Spleen (tissue), 11 donors: ENCODE results near the gene DHRS7. TPM values are rescaled to one million over a fixed set of nuclear protein-coding genes. Genes with fewer than 3 reads are reported as not detected.

Experiments used
- DNase-seq: peaks from one replicate; pipeline ENCODE4 v3.0.0-alpha.2; 2020
- H3K27ac ChIP-seq, 8 donors: fragments of 200-600 bp; sonication (generic) in 7 of 8; 1 replicate in 4 of 8; 2 replicates in 4 of 8; pipeline versions ENCODE4 v1.5.0 to v1.8.0; 2016 to 2021; ENCODE audit warnings: inconsistent platforms in 4 of 8, mild to moderate bottlenecking in 4 of 8, moderate library complexity in 1 of 8
- H3K27me3 ChIP-seq, 7 donors: fragments of 200-600 bp; sonication (generic) in 6 of 7; replicated peaks in 1 of 7; 1 replicate in 4 of 7; 2 replicates in 3 of 7; pipeline versions ENCODE4 v1.5.0 to v1.8.0; 2016 to 2021; ENCODE audit warnings: inconsistent platforms in 3 of 7, mild to moderate bottlenecking in 1 of 7
- H3K36me3 ChIP-seq, 6 donors: fragments of 200-600 bp; sonication (generic) in 5 of 6; 1 replicate in 4 of 6; 2 replicates in 2 of 6; pipeline versions ENCODE4 v1.5.0 to v1.8.0; 2016 to 2021; ENCODE audit warnings: inconsistent platforms in 2 of 6
- H3K4me1 ChIP-seq, 6 donors: fragments of 200-600 bp; sonication (generic) in 5 of 6; 1 replicate in 3 of 6; 2 replicates in 3 of 6; pipeline versions ENCODE4 v1.5.0 to v1.8.0; 2016 to 2021; ENCODE audit warnings: inconsistent platforms in 3 of 6
- H3K4me3 ChIP-seq, 8 donors: fragments of 200-600 bp; sonication (generic) in 7 of 8; 1 replicate in 4 of 8; 2 replicates in 4 of 8; pipeline versions ENCODE4 v1.5.0 to v1.8.0; 2016 to 2021; ENCODE audit warnings: inconsistent platforms in 4 of 8, mild to moderate bottlenecking in 4 of 8, moderate library complexity in 2 of 8
- H3K9me3 ChIP-seq, 8 donors: fragments of 200-600 bp; sonication (generic) in 7 of 8; 1 replicate in 4 of 8; 2 replicates in 4 of 8; pipeline versions ENCODE4 v1.5.0 to v1.8.0; 2016 to 2021; ENCODE audit warnings: inconsistent platforms in 4 of 8
- CTCF ChIP-seq, 11 experiments: fragments of 200-600 bp in 7 of 11; fragments of 450-650 bp in 4 of 11; sonication (generic) in 4 of 11; IDR thresholded peaks in 8 of 11; conservative IDR thresholded peaks in 3 of 11; 1 replicate in 7 of 11; 2 replicates in 4 of 11; pipeline versions ENCODE4 v1.4.0 to v1.8.0; 2016 to 2021; ENCODE audit warnings: antibody characterized with exemption in 11 of 11, inconsistent platforms in 4 of 11, mild to moderate bottlenecking in 1 of 11
- POLR2A ChIP-seq, 3 donors: fragments of 450-650 bp; IDR thresholded peaks; one replicate each; pipeline ENCODE4 v1.5.1; 2017; ENCODE audit warnings: antibody characterized with exemption in 3 of 3, mild to moderate bottlenecking in 1 of 3
- POLR2AphosphoS5 ChIP-seq, 3 donors: sonication (generic); formaldehyde crosslinking; IDR thresholded peaks; one replicate each; pipeline ENCODE4 v1.5.1; 2017; ENCODE audit warnings: antibody characterized with exemption in 3 of 3
- WGBS, 5 donors: extraction: QIAGEN DNeasy Blood & Tissue Kit in 3 of 5; methylation state at CpG; one replicate each; pipeline versions ENCODE4 v1.1.5 to v1.1.7; 2013 to 2018; 5-methylcytosine and 5-hydroxymethylcytosine counted together
- intact Hi-C: fragments of 100-400 bp; cut with DNase I; formaldehyde crosslinking; loops from one replicate; pipeline ENCODE4 v1.15.0; 2023; ENCODE audit warnings: low total_unique reads
- polyA plus RNA-seq, 3 donors: library from polyadenylated mRNA; stranded (reverse); fragments of 200-250 nt; gene quantifications; one replicate each; pipeline ENCODE4 v1.2.1, GENCODE V29; 2013
- total RNA-seq, 7 donors: library from RNA; depleted of rRNA in 3 of 7; stranded (reverse); fragments of >200 nt in 3 of 7; fragmentation: NEBNext Ultra II Directional in 4 of 7; extraction: Animal tissue kit (Norgen Biotek cat#: 25700) in 4 of 7; gene quantifications; one replicate each; pipeline versions ENCODE4 v1.1.0 to v1.2.1, GENCODE V29; 2016 to 2021
- donor health status: healthy with polysubstance abuse.
- donor health status: DM: no; HTN: no; CAD: no; lungs with moderate emphysema.
- donor health status: DM: no; HTN: no; CAD: no.
- donor health status: Bipolar disorder and iron deficiency.
- donor health status: healthy.
- donor health status: DM: no; HTN: no; CAD: no.
- donor health status: DM: yes; HTN: yes; CAD: no.

DHRS7 gene
- total and polyA plus RNA-seq, 10 donors: 30.0 to 93.1 (median 50.6) TPM

GRCh38 chr14:60199321-60199720, 34.1 kb upstream of the DHRS7 start:
- no peak for DNase-seq
- Histone ChIP-seq H3K27ac (no peak overlapping the region), H3K9me3 (peaks cover 0 to 28% (median 14%) of the 10 kb centered on the region in 8 donors), H3K4me1 (peaks cover 0 to 11% (median 4%) of the 10 kb centered on the region in 6 donors), H3K4me3 (no peak overlapping the region), H3K36me3 (no peaks in the 10 kb centered on the region), H3K27me3 (no peaks in the 10 kb centered on the region)
- intact Hi-C loops: no loop called here
- TF ChIP-seq POLR2AphosphoS5 (IDR thresholded peaks at IDR 0.05) (no peak), POLR2A (IDR thresholded peaks at IDR 0.05) (no peak), CTCF (IDR thresholded peaks at IDR 0.05 in 8 of 11, conservative IDR thresholded peaks at IDR 0.05 in 3 of 11) (no peak)

- WGBS, 5 donors: 75 to 92% (median 82%) methylated on average over 1 of the region's 1 CpG; no CpG with 5 or more reads in 1 of the 5 donors
- DNase-seq: no peak
- no peaks in the 10 kb centered on the region for H3K27me3 ChIP-seq
- H3K4me1 ChIP-seq: no peaks in the 10 kb centered on the region
- H3K9me3 ChIP-seq: peaks cover 0 to 28% (median 14%) of the 10 kb centered on the region in 8 donors
- H3K4me3 ChIP-seq: no peak overlapping the region
- intact Hi-C loops: no loop called here
- H3K36me3 ChIP-seq: no peaks in the 10 kb centered on the region
- H3K27ac ChIP-seq: no peak overlapping the region
- TF ChIP-seq CTCF (IDR thresholded peaks at IDR 0.05 in 8 of 11, conservative IDR thresholded peaks at IDR 0.05 in 3 of 11) (no peak), POLR2A (IDR thresholded peaks at IDR 0.05) (no peak), POLR2AphosphoS5 (IDR thresholded peaks at IDR 0.05) (no peak)
Observed at GRCh38 chr14:60197629-60198303, 32.6 kb upstream of the DHRS7 start.

GRCh38 chr14:60196291-60196690, 31.1 kb upstream of the DHRS7 start:
- H3K27ac ChIP-seq: no peak overlapping the region
- WGBS, 5 donors: 19 to 33% (median 23%) methylated on average over 2 of the region's 2 CpGs
- intact Hi-C loops: no loop called here

More at GRCh38 chr14:60196291-60196690, 31.1 kb upstream of the DHRS7 start:
- no peak for DNase-seq
- Histone ChIP-seq H3K4me1 (no peaks in the 10 kb centered on the region), H3K9me3 (peaks cover 0 to 28% (median 14%) of the 10 kb centered on the region in 8 donors), H3K4me3 (no peak overlapping the region), H3K27me3 (no peaks in the 10 kb centered on the region), H3K36me3 (no peaks in the 10 kb centered on the region)
- TF ChIP-seq CTCF (IDR thresholded peaks at IDR 0.05 in 8 of 11, conservative IDR thresholded peaks at IDR 0.05 in 3 of 11): no peak
- no peak for TF ChIP-seq POLR2AphosphoS5 (IDR thresholded peaks at IDR 0.05)
